HL-60 (cell line): Measurements from ENCODE around the gene HS1BP3.

Experiments used
- GABPA ChIP-seq: IDR thresholded peaks from 2 replicates; pipeline ENCODE4 v1.6.1; 2012; ENCODE audit warnings: low read depth
- TF ChIP-seq, protein P1 (sequence below): IDR thresholded peaks from one replicate; pipeline ENCODE4 v1.5.1; 2011; ENCODE audit warnings: low read length, control low read depth, inconsistent platforms; ENCODE audit not compliant: insufficient read depth

DNA sequence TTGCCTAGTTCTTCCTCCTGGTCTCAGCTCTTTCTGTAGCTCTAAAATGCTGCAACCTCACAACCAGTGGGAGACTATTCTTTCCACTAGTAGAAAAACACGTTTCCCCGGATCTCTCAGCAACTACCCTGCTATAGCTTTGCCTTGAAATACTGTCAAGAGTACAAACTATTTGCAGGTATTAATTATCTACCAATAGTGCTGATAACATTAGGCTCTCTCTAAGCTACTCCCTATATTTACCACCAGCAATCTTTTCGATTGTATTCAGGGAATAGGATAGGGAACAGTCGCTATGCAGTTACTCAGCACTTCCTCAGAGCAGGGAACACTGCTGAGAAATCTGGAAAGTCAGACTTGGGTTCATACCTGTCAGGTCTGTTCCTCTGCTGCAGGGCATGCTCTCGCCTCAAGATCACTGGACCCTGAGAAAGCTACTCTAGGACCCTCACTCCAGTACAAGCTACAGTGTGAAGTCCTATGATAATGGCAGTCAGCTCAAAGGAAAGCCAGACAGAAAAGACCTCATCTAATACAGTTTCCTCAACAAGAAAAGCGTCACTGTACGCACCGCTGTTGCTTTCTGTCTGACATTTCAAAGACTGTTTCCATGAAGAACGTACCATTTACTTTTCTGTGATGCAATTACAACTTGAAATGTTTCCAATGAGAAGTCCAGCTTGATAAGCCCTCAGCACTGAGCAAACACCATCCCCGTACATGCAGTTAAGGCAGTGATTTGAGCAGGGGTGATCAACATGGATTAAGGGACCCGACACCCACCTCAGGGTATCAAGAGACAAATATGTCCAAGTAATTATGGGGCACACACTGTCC, 38.7 kb upstream of the HS1BP3 start:
- TF ChIP-seq, protein P1, sequence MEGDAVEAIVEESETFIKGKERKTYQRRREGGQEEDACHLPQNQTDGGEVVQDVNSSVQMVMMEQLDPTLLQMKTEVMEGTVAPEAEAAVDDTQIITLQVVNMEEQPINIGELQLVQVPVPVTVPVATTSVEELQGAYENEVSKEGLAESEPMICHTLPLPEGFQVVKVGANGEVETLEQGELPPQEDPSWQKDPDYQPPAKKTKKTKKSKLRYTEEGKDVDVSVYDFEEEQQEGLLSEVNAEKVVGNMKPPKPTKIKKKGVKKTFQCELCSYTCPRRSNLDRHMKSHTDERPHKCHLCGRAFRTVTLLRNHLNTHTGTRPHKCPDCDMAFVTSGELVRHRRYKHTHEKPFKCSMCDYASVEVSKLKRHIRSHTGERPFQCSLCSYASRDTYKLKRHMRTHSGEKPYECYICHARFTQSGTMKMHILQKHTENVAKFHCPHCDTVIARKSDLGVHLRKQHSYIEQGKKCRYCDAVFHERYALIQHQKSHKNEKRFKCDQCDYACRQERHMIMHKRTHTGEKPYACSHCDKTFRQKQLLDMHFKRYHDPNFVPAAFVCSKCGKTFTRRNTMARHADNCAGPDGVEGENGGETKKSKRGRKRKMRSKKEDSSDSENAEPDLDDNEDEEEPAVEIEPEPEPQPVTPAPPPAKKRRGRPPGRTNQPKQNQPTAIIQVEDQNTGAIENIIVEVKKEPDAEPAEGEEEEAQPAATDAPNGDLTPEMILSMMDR, result no peak
- no peak for TF ChIP-seq GABPA
